Sciatic nerve (tissue), 2 donors: ENCODE results near the gene CSNK2A2. TPM values are rescaled to one million over a fixed set of nuclear protein-coding genes. Genes with fewer than 3 reads are reported as not detected.

Experiments used
- ATAC-seq: fragments of 200-7000 bp; cut with Tn5 transposase; one replicate; pipeline ENCODE4 v1.9.1; 2020; ENCODE audit warnings: mild to moderate bottlenecking, moderate library complexity
- DNase-seq: peaks from one replicate; pipeline ENCODE4 v3.0.0-alpha.2; 2020; ENCODE audit warnings: low spot score
- intact Hi-C: fragments of 100-400 bp; cut with DNase I; formaldehyde crosslinking; loops from one replicate; pipeline ENCODE4 v1.14.2; 2022
- total RNA-seq: library from RNA; stranded (reverse); fragmentation: NEBNext Ultra II Directional; extraction: Animal tissue kit (Norgen Biotek cat#: 25700); gene quantifications from one replicate; pipeline ENCODE4 v1.2.1, GENCODE V29; 2021
- donor health status: DM: no; HTN: no; CAD: no.
- donor health status: DM: no; HTN: no; CAD: no.

Gene CSNK2A2
- total RNA-seq, 1 donor from 2014 or later: 55.1 TPM

GRCh38 chr16:58201163-58201562 lies 3.3 kb upstream of the CSNK2A2 start:
- intact Hi-C loops: no loop called here
- ATAC-seq (no peak), DNase-seq (no peak)

DNA sequence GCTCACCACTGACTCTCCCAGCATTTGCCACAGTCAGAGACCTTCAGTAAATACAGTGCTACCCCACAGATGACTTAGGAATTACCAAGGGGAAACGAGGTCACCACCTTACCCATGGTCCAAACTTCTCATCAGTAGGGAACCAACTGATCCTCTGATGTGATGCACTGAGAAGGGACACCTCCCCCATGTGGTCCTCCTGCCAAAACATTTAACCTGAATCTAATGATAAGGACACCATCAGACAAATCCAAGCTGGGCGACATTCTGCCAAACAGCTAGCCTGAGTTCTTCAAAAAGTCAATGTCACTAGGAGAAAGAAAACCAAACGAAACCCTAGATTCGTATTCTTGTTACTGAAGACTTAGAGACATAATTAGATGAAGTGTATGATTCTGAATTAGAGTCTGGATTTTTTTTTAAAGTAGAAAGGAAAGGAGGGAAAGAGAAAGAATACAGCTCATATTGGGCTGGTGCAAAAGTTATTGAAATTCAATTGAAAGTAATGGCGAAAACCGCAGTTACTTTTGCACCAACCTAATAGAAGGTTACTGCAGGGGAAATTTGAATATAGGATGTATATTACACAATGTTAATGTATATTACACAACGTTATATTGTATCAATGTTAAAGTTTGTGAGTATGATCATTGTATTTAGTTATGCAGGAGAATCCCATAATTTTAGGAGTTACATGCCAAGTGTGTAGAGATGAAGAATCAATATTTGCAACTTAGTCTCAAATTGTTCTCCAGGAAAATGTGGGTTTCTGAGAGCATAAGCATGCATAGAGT lies 2.3 kb upstream of the CSNK2A2 start:
- intact Hi-C loops: no loop called here
- DNase-seq: no peak
- no peak for ATAC-seq

DNA sequence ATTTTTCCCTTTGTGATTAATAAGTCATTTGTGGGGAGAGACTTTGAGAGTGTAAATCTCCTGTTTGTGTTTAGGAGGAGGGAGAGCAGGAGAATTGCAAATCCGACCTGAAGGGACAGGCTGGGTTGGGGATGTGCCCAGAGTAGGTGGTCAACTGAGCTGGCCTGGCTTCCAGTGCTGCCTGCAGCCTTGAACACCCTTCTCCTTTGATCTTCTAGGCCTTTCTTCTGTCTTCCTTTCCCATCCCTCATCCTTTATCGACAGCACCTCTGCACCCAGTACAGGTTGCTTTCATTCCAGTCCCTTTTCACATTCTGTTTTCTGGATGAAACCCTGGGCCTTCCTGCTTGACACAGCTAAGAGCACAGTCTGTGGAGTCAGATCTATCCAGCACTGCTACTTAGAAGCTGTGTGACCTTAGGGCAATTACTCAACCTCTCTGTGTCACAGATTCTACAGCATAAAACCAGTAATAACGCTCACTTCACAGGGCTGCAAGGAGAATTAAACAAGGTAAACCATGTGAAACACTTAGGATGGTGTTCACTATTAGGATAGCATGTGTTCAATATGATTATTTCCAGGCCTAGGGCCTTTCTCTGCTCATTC lies 1.0 kb upstream of the CSNK2A2 start:
- intact Hi-C loops: no loop called here
- ATAC-seq (no peak), DNase-seq (no peak)

- ATAC-seq: no peak
- no peak for DNase-seq
- intact Hi-C loops: no loop called here
Observed at GRCh38 chr16:58197314-58198012, 443 bp downstream of the CSNK2A2 start.

DNA sequence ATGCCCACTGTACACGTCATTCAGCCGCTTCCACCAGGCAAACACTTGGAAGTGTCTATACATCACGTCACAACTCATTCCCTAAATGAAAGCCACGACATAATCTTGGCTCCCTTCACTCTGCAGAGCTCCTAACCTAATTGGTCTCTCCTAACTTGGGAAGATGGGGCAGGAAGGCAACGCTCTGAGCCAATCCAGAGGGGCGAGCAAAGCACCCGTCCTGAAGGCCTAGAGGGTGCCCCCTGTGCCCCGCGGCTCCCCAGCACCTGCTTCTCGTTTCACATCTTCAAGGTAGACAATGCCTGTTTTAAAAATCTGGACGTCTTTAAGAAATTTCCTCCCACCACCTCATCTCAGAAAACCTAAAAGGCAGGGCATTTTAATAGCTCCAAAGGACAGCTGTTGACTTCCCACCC lies 1.0 kb downstream of the CSNK2A2 start:
- intact Hi-C loops: no loop called here
- no peak for DNase-seq
- no peak for ATAC-seq

GRCh38 chr16:58195771-58196170 lies 2.1 kb downstream of the CSNK2A2 start:
- DNase-seq: no peak
- ATAC-seq: no peak
- intact Hi-C loops: no loop called here

DNA sequence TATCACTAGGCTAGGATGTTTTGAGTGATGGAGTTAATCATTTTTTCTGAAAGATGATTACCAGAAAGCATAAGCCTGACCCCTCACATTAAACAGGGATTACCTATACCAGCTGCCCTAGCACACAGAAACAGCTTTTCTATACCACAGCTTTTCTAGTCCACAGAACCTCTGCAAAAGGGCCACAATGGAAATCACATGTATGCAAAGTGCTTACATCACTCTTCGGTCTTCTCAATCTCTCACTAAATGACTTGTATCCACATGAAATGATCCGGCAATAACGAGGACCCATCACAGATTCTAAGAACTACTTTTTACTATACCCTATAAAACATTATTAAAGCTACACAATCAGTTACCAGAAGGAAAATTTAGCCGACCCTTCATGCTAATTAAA lies 2.6 kb downstream of the CSNK2A2 start:
- intact Hi-C loops: no loop called here
- DNase-seq: no peak
- ATAC-seq: no peak

DNA sequence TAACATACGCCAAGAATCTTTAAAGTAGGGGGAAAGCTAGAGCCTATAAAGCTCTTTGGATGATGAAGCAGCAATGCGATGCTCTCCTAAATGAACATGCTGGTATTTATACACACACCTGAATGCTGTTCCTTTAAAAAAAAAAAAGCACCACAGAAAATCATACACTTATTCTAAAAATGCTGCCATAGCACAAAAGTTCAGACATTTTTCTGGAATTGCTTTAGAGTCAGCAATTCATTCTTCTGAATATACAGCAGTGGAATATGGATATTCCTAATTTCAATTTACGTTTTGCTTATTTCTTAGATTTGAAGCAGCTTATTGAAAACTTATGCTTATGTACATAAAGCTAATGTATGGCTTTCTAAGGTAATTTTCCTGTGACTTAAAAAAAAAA lies 3.1 kb downstream of the CSNK2A2 start:
- intact Hi-C loops: no loop called here
- no peak for ATAC-seq
- no peak for DNase-seq

DNA sequence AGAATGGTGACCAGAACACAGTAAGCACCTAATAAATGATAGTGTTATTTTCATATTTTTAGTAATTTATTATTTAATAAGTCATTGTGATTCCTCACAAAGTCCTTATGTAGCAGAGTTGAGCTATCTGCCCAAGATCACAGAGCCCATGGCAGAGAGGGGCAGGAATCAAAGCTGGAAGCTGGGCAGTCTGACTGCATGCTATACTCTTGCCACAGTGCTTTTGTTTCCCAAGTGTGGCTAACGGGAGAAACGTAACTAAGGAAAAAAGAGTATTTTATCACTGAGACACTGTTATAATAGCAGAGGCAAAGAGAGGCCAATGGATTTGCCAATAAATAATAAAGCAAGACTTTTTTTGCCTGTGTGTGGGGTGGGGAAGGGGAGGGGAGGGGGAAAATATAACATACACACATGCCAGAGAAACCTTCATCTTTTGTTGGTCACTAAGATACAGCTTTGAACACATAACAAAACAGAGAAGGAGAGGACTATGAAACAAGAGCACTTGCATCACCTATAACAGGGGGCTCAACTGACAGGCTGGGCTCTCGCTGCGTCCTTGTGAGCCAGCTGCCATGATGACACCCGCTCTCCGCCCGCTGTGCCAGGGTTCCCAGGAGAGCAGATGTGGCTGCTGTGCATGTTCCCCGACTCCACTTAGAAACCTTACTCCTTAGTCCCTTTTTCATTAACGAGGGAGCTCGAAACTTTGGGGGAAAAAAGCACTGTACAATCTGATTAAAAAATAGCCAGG lies 10.1 kb downstream of the CSNK2A2 start:
- no peak for DNase-seq
- intact Hi-C loops: no loop called here
- ATAC-seq: no peak

- intact Hi-C loops: no loop called here
- no peak for ATAC-seq
- no peak for DNase-seq
Observed at GRCh38 chr16:58187092-58187491, 10.8 kb downstream of the CSNK2A2 start.

GRCh38 chr16:58186176-58186944 lies 11.5 kb downstream of the CSNK2A2 start:
- ATAC-seq: no peak
- intact Hi-C loops: no loop called here

GRCh38 chr16:58177353-58177710 lies 20.6 kb downstream of the CSNK2A2 start:
- DNase-seq: no peak
- intact Hi-C loops: no loop called here
- ATAC-seq: no peak

More at GRCh38 chr16:58186176-58186944, 11.5 kb downstream of the CSNK2A2 start:
- no peak for DNase-seq

GRCh38 chr16:58176608-58177352 lies 21.1 kb downstream of the CSNK2A2 start:
- ATAC-seq: no peak

GRCh38 chr16:58170223-58170622 lies 27.7 kb downstream of the CSNK2A2 start:
- ATAC-seq (no peak), DNase-seq (no peak)
- intact Hi-C loops: no loop called here

More at GRCh38 chr16:58176608-58177352, 21.1 kb downstream of the CSNK2A2 start:
- intact Hi-C loops: no loop called here
- no peak for DNase-seq

GRCh38 chr16:58160855-58161254 lies 37.1 kb downstream of the CSNK2A2 start:
- no peak for DNase-seq
- intact Hi-C loops: no loop called here
- ATAC-seq: no peak

- DNase-seq (no peak), ATAC-seq (no peak)
- intact Hi-C loops: no loop called here
Observed at GRCh38 chr16:58158725-58159124, 39.2 kb downstream of the CSNK2A2 start.

DNA sequence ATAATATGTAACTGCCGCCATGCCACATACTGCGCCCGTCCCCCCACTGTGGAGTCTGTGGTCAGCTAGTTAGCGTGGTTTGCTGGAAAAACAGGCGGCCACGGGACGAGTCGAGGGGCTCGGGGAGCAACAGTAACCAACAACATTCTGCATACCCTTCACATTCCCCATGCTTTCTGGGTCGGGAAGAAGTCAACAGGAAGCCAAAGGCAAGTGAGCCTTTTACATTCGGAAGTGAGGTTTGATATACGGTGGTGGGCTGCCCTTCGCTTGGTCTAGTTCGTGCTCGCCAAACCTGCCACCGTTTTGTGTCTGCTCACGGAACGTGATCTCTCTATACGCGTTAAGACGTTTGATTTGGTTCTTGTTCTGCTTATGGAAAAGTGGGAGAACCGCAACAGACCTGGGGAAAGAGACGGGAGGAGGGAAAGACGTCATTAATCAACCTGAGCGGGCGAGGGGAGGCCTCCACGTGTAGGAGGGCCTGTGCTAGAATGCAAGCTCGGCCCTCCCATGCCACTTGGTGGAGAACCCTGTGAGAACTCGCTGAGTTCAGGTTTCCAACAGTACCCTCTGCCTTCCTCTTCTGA lies 39.9 kb downstream of the CSNK2A2 start:
- intact Hi-C loops: no loop called here
- no peak for DNase-seq
- no peak for ATAC-seq

DNA sequence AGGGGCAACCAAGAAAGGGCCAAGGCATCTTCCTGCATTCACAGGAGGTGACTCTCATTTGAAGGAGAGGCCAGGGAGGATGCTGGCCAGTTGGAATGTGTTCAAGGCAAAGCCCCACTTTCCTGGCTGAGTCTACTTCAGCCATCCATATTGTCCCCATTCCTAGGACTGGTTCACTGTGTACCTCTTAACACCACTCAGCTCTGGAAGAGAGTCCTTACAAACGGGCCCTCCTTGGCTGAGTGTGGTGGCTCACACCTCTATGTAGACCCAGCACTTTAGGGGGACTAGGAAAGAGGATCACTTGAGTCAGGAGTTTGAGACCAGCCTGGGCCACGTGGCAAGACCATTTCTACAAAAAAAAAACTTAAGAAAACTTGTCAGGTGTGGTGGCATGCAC lies 40.7 kb downstream of the CSNK2A2 start:
- ATAC-seq: no peak
- intact Hi-C loops: no loop called here
- DNase-seq: no peak
